Measurements from ENCODE around the gene LRCH4.
"Not testable (repeated sequence)": the region's sequence is repeated elsewhere in the genome, so short reads cannot be mapped to it uniquely, and the experiment has no call there.

LRCH4 gene

DNA sequence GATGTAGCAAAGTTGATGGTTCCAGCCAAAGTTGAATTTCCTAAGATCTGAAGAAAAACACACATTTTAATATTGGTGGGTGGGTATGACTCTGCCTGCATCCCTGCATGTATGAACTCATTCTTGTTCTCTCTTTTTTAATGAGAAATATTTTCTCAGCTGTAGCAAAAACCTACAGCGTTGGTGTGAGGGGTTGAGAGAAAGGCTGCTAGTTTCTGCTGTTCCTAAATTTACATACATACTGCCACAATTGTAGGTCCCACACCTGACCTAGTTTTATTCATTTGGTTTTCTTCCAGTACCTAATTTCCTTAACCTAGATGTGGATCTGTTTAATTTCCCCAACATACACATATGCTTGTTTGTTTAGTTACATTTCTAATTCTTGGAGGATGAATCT is 42.3 kb downstream of the LRCH4 start:
- no peak for DNase-seq

DNA sequence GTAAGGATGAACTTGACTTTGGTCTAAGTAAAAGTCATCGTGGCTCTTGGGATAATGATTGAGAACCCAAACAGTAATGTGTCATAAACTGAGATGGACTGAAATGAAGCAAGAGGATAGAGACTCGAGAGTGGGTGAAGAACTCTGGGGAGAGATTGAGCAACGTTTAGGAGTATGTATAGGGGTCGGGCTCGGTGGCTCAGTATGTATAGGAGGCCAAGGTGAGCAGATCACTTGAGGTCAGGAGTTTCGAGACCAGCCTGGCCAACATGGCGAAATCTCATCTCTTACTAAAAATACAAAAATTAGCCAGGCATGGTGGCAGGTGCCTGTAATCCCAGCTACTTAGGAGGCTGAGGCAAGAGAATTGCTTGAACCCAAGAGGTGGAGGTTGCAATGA is 44.6 kb downstream of the LRCH4 start:
- not testable (repeated sequence) for DNase-seq

DNA sequence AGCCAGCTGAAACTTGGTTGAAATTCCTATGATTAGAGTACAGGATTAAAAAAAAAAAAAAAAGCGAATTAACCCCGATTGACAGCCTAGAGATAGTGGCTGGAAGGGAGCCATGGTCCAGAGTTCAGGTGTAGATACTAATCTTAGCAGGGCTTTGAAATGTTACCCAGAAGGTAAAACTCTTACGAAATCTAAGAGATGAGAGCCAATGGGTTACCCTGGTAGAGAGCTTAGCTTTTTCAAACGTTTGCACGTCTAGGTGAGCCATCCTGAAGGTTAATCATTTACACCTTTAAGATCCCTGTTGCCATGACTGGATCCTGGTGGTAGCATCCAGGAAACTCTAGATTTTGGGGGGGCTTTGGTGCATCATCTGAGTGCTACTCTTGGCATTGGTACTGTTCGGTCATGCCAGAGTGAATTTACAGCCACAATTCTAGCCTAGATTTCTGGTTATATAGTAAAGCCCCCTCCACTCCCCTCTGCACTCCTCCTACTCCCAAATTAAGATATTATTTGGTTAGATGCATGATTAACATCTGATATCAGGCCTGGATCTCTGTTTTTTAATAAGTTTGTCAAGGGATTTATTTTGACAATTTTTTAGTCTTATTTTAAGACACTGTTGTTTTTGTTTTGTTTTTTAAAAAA is 45.7 kb downstream of the LRCH4 start:
- no peak for DNase-seq

DNA sequence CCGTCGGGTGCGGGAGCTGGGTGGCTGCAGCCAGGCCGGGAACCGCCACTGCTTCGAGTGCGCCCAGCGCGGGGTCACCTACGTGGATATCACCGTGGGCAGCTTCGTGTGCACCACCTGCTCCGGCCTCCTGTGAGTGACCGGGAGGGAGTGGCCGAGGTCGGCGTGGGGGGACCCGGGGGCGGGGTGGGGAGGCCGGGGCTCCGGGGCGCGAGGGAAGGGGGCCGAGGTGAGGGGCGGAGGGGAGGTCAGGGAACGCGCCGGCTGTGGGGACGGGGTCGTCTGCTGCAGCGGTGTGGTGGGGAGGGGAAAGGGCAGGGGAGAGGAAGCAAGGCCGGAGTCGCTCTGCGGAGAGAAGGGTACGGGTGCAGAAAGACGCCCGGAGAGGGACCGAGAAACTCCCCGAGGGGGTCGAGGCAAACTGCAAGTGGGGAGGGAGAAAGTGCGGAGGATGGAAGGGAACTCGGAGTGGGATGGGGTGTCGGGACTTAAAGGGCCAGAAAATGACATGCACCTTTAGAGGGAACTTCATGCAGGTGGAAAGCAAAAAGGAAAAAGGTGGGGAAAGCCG is 46.4 kb downstream of the LRCH4 start:
- no peak for DNase-seq

DNA sequence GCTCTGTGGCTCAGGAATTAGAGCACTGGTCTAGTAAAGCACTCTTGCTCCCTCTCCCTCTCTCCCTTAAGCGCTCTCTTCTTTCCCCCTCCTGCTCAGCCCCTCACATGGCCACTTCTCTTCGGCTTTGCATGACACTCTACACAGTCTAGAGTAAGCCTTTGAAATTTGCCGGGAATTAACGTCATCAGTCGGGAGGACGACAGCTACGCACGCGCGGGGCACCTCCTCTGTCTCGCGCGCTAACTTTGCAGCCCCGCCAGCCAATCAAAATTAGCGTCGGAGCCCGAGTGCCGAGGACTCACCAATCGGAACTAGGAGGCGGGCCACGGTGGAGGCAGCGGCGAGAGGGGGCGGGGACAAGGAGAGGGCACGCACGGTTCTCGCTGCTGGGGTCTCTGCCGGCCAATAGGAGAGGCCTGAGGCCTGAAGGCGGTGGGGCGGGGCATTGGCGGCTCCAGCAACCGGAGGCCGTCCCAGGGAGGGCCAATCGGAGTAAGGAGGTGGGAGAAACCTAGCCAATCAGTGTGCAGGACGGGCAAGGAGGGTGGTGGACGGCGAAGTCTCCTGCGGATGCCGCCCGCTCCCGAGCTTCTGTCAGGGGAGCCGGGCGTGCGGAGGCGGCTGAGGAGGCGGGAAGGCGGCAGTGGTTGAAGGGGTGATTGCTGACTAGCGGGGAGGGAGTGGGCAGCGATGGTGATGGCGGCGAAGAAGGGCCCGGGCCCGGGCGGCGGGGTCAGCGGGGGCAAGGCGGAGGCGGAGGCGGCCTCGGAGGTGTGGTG is 47.1 kb downstream of the LRCH4 start, which contains the start of gene AGFG2:
TSS of gene AGFG2 (plus strand) at position 550 of the 782 bp plus-strand sequence. CDS start at position 694, 144 bp downstream.
- peak; percentile 98 to 100 (median 100) for DNase-seq

DNA sequence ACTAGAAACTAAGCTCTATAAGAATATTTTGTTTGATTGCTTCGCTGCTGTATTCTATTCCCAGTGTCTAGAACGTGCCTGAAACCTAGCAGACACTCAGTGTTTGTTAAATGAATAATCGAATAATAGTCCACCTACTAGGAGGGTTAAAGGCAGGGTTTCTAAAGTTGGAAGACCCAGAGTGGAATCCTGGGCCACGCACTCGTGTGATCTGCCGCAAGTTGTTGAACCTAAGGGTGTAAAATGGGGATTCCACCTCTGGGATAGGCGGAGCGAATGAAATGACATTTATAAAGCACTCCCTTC is 47.6 kb downstream of the LRCH4 start:
- DNase-seq: no peak

DNA sequence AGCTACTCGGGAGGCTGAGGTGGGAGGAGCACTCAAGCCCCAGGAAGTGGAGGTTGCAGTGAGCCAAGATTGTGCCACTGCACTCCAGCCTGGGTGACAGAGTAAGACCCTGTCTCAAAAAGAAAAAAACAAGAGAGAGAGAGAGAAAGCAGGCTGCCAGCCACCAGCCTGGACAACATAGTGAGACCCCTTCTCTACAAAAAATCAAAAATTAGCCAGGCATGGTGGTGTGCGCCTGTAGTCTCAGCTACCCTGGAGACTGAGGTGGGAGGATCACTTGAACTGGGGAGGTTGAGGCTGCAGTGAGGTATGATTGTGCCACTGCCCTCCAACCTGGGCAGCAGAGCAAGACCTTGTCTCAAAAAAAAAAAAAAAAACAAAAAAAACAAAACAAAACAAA is 49.2 kb downstream of the LRCH4 start:
- DNase-seq: not testable (repeated sequence)

DNA sequence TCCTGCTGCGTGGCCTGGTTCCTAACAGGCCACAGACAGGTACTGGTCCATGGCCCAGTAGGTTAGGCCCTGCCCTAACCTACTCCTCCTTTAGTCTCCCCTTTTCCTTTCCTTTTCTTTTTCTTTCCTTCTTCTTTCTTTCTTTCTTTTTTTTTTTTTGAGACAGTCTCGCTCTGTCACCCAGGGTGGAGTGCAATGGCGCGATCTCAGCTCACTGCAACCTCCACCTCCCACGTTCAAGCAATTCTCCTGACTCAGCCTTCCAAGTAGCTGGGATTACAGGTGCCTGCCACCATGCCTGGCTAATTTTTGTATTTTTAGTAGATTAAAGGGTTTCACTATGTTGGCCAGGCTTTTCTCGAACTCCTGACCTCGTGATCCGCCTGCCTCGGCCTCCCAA is 49.9 kb downstream of the LRCH4 start:
- not testable (repeated sequence) for DNase-seq

DNA sequence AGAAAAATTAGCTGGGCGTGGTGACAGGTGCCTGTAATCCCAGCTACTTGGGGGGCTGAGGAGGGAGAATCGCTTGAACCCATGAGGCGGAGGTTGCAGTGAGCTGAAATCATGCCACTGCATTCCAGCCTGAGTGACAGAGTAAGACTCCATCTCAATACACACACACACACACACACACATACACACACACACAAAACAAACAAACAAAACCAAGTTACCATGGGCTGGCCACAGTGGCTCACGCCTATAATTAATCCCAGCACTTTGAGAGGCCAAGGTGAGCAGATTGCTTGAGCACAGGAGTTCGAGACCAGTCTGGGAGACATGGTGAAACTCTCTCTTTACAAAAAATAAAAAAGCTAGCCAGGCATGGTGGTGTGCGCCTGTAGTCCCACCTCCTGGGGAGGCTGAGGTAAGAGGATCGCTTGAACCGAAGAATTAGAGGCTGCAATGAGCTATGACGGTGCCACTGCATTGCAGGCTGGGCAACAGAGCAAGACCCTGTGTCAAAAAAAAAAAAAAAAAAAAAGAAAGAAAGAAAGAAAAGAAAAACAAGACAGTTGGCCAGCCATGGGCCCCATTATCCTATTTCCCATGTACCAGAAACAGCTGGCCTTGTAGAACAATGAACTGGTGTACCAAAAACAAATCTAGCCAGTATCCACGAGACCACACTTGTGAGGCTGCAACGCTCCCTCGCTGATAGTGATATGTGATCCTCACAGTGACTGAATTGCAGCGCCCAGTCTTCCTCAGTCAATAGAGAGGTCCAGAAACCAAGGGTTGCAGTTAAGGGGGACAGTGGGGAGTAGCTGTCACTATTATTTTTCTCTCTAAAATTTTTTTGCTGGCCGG is 53.5 kb downstream of the LRCH4 start:
- DNase-seq: no peak

DNA sequence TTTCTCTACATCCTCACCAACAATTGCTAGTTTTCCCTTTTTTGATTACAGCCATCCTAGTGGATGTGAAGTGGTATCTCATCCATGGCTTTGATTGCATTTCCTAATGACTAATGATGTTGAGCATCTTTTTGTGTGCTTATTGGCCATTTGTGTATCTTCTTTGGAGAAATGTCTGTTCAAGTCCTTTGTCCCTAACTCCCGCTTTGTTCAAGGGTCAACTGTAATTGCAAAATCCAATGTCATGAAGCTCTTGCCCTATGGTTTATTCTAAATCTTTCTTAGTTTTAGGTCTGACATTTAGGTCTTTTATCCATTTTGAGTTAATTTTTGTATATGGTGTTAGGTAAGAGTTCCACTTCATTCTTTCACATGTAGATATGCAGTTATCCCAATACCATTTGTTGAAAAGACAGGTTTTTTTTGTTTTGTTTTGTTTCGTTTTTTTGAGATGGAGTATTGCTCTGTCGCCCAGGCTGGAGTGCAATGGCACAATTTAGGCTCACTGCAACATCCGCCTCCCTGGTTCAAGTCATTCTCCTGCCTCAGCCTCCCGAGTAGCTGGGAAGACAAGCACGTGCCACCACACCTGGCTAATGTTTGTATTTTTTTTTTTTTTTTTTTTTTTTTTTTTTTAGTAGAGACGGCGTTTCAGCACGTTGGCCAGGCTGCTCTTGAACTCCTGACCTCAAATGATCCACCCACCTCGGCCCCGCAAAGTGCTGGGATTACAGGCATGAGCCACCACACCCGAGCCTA is 57.6 kb downstream of the LRCH4 start:
- not testable (repeated sequence) for DNase-seq

Measured in stimulated activated naive CD4-positive, alpha-beta T cell (primary cell).